Nephron (organoid): ENCODE data around the gene KMT5C.

Experiments
- H3K27ac Mint-ChIP-seq, 3 experiments: 2 replicates each; pipeline ENCODE4 v1.8.0; 2020; ENCODE audit warnings: mixed read lengths in 3 of 3, mild to moderate bottlenecking in 2 of 3, moderate library complexity in 1 of 3
- H3K27me3 Mint-ChIP-seq: 2 replicates; pipeline ENCODE4 v1.8.0; 2021; ENCODE audit warnings: low read depth, mild to moderate bottlenecking, moderate library complexity, mixed read lengths
- H3K36me3 Mint-ChIP-seq: 2 replicates; pipeline ENCODE4 v1.8.0; 2020; ENCODE audit warnings: low read depth, mixed read lengths
- H3K4me1 Mint-ChIP-seq: 2 replicates; pipeline ENCODE4 v1.8.0; 2020; ENCODE audit warnings: mixed read lengths
- H3K4me3 Mint-ChIP-seq, 3 experiments: 2 replicates each; pipeline ENCODE4 v1.8.0; 2020; ENCODE audit warnings: mild to moderate bottlenecking in 3 of 3, mixed read lengths in 3 of 3, moderate library complexity in 2 of 3
- H3K9me3 Mint-ChIP-seq: 2 replicates; pipeline ENCODE4 v1.8.0; 2020; ENCODE audit warnings: mixed read lengths
- TF ChIP-seq, protein P1 (sequence below), 3 experiments: fragments of 200-600 bp; sonication (generic); IDR thresholded peaks; one replicate each; pipeline ENCODE4 v1.5.0; 2021; ENCODE audit warnings: antibody characterized with exemption in 3 of 3; ENCODE audit not compliant: unreplicated experiment in 3 of 3

The KMT5C gene

DNA sequence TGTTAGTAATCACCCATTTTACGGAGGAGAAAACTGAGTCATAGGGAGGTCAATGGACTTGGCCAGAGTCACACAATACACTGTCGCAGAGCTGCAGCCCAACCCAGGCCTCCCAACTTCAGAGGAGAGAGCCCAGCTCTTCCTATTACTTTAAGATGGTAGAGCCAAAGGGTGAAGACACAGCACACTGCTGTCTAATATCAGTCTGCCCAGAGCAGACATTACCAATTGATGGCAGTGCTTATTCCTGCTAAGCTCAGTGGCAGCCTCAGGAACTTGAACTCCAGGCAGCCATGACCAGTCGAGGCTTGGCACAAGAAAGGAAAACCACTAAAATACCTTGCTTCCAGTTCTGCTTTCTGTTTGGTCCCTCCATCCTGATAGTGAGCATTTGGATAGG is 33.0 kb upstream of the KMT5C start:
- Mint-ChIP-seq H3K4me3 (no peak overlapping the region), H3K27ac (no peak overlapping the region), H3K4me1 (peaks cover 5% of the 10 kb centered on the region), H3K27me3 (no peaks in the 10 kb centered on the region), H3K9me3 (no peaks in the 10 kb centered on the region), H3K36me3 (peaks cover 53% of the 10 kb centered on the region)
- TF ChIP-seq, protein P1, sequence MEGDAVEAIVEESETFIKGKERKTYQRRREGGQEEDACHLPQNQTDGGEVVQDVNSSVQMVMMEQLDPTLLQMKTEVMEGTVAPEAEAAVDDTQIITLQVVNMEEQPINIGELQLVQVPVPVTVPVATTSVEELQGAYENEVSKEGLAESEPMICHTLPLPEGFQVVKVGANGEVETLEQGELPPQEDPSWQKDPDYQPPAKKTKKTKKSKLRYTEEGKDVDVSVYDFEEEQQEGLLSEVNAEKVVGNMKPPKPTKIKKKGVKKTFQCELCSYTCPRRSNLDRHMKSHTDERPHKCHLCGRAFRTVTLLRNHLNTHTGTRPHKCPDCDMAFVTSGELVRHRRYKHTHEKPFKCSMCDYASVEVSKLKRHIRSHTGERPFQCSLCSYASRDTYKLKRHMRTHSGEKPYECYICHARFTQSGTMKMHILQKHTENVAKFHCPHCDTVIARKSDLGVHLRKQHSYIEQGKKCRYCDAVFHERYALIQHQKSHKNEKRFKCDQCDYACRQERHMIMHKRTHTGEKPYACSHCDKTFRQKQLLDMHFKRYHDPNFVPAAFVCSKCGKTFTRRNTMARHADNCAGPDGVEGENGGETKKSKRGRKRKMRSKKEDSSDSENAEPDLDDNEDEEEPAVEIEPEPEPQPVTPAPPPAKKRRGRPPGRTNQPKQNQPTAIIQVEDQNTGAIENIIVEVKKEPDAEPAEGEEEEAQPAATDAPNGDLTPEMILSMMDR (IDR thresholded peaks at IDR 0.05; ENCODE audit: unreplicated experiment in 3 of 3) = no peak

DNA sequence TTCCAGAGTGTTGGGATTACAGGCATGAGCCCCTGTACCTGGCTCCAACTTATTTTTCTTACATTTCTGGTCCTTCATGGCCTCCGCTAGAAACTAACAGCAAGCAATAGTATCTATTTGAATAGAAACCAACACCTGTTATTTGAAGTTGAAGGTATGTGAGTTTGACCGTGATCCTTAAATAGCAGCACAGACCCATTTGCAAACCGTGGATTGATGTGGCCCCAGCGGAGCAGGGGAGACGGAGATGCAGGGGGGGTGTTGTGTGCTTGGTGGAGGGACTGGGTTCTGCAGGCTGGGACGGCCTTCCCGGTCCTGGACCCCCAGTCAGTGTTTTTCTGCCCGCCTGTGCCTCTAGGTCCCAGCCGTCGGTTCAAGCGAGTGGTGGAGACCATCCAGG is 31.4 kb upstream of the KMT5C start:
- TF ChIP-seq, protein P1 (IDR thresholded peaks at IDR 0.05; ENCODE audit: unreplicated experiment in 3 of 3) = no peak
- Mint-ChIP-seq H3K9me3 (no peaks in the 10 kb centered on the region), H3K4me1 (peaks cover 10% of the 10 kb centered on the region), H3K4me3 (no peak overlapping the region), H3K36me3 (peaks cover 52% of the 10 kb centered on the region), H3K27me3 (no peaks in the 10 kb centered on the region), H3K27ac (no peak overlapping the region)

DNA sequence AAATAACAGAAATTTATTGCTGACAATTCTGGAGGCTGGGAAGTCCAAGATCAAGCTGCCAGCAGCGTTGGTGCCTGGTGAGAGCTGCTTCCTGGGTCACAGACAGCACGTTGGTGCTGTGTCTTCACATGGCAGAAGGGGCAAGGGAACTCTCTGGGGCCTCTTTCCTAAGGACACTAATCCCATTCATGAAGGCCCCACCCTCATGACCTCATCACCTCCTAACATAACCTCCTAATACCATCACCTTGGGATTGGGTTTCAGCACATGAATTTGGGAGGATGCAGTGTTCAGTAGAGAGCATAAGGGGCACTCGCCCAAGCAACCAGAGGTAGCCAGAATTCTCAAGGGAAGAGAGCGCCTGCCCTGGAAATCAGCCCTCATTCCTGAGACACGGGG is 30.2 kb upstream of the KMT5C start:
- peaks cover 14% of the 10 kb centered on the region for H3K4me1 Mint-ChIP-seq
- no peak overlapping the region for H3K4me3 Mint-ChIP-seq
- no peaks in the 10 kb centered on the region for H3K27me3 Mint-ChIP-seq
- TF ChIP-seq, protein P1 (IDR thresholded peaks at IDR 0.05; ENCODE audit: unreplicated experiment in 3 of 3) = no peak
- peaks cover 48% of the 10 kb centered on the region for H3K36me3 Mint-ChIP-seq
- no peak overlapping the region for H3K27ac Mint-ChIP-seq
- H3K9me3 Mint-ChIP-seq = no peaks in the 10 kb centered on the region

DNA sequence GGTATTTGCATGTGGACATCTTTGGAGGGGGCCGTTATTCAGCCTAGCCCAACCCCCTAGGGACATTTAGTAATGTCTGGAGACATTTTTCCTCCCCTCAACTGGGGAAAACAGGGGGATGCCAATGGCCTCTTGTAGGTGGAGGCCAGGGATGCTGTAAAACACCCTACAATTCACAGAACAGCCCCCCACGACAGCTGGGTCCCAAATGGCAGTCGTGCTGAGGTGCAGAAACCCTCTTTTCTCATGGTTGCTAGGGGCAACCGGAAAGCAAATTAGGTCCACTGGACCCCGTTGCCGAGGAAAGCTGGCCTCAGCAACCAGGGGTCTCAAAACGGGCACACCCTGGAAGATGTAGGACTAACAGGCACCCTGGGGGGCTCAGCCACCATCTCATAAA is 29.2 kb upstream of the KMT5C start:
- no peak overlapping the region for H3K27ac Mint-ChIP-seq
- H3K4me3 Mint-ChIP-seq = no peak overlapping the region
- TF ChIP-seq, protein P1 (IDR thresholded peaks at IDR 0.05; ENCODE audit: unreplicated experiment in 3 of 3) = no peak
- H3K9me3 Mint-ChIP-seq = no peaks in the 10 kb centered on the region
- no peaks in the 10 kb centered on the region for H3K27me3 Mint-ChIP-seq
- H3K4me1 Mint-ChIP-seq = peaks cover 12% of the 10 kb centered on the region
- peaks cover 45% of the 10 kb centered on the region for H3K36me3 Mint-ChIP-seq

DNA sequence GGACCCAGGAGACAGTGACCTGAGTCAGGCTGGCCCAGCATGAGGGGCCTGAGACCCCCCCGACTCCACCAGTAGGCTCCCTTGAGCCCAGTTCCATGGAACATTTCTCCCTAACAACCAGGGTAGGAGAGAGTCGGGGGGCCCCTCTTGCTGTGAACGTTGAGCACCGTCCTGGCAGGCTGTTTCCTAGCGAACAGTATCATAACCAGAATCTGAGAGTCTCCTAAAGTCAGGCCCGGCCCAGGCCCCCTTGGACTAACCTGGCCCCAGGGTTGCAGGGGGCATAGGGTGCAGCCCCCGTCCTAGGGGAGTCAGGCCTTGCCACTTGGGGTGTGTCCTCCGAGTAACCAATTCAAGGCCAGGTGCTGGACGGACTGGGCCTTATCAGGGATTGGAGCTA is 28.3 kb upstream of the KMT5C start:
- peaks cover 38% of the 10 kb centered on the region for H3K36me3 Mint-ChIP-seq
- TF ChIP-seq, protein P1 (IDR thresholded peaks at IDR 0.05; ENCODE audit: unreplicated experiment in 3 of 3) = no peak
- H3K27me3 Mint-ChIP-seq = no peaks in the 10 kb centered on the region
- no peak overlapping the region for H3K4me3 Mint-ChIP-seq
- no peak overlapping the region for H3K27ac Mint-ChIP-seq
- H3K9me3 Mint-ChIP-seq = no peaks in the 10 kb centered on the region
- peaks cover 10% of the 10 kb centered on the region for H3K4me1 Mint-ChIP-seq

DNA sequence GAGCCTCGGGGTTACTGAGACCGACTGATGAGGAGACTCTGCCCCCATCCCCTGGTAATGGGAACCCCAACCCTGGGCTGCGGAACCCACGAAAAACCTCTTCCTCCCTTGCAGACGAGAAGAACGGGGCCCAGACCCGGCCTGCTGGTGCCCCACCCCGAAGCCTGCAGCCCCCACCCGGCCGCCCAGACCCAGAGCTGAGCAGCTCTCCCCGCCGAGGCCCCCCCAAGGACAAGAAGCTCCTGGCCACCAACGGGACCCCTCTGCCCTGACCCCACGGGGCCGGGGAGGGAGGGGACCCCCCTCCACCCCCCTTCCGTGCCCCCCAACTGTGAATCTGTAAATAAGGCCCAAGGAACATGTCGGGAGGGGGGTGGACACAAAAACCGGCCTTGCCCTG is 27.9 kb upstream of the KMT5C start:
- TF ChIP-seq, protein P1 (IDR thresholded peaks at IDR 0.05; ENCODE audit: unreplicated experiment in 3 of 3) = no peak
- Mint-ChIP-seq H3K4me1 (peaks cover 10% of the 10 kb centered on the region), H3K27ac (no peak overlapping the region), H3K36me3 (peaks cover 34% of the 10 kb centered on the region), H3K27me3 (no peaks in the 10 kb centered on the region), H3K4me3 (no peak overlapping the region), H3K9me3 (no peaks in the 10 kb centered on the region)
